ENCODE data around the gene OR52K1.

DNA sequence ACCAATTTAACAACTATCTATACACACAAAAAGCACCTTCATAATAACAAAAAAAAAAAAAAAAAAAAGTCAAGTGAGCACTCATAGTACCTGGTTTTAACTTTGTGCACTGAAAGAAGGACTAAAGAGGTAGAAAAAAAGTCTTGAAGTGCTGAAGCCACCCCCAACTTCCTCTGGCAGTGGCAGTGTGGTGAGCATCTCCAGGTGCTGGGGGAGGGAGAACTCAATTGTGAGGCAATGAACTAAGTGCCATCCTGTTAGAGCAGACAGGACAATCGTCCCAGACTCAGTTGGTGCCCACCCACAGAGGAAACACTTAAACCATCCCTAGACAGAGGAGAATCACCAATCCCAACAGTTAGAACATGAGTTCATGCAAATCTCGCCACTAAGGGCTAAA lies 39.9 kb downstream of the OR52K1 start:
- TF ChIP-seq CTCF (IDR thresholded peaks at IDR 0.05) (no peak), POLR2A (IDR thresholded peaks at IDR 0.05) (no peak)

All from body of pancreas (tissue), 4 donors.